Upper lobe of left lung (tissue), 6 donors: ENCODE results near the gene BTG1. TPM values are rescaled to one million over a fixed set of nuclear protein-coding genes. Genes with fewer than 3 reads are reported as not detected.
A peak's percentile ranks its signal among the peaks of the same experiment; 100 is the strongest.

ENCODE experiments used
- ATAC-seq, 2 donors: fragments of 200-7000 bp; cut with Tn5 transposase; one replicate each; pipeline ENCODE4 v1.9.1; 2022; ENCODE audit warnings: mild to moderate bottlenecking in 2 of 2, moderate library complexity in 2 of 2; ENCODE audit not compliant: low FRiP score in 2 of 2
- DNase-seq, 2 donors: peaks; one replicate each; pipeline ENCODE4 v3.0.0-alpha.2; 2019 to 2020
- H3K27ac ChIP-seq, 4 donors: fragments of 200-600 bp; sonication (generic); one replicate each; pipeline ENCODE4 v1.5.1; 2016 to 2019
- H3K27me3 ChIP-seq, 4 donors: fragments of 200-600 bp; sonication (generic); one replicate each; pipeline ENCODE4 v1.5.1; 2017 to 2019
- H3K36me3 ChIP-seq, 4 donors: fragments of 200-600 bp; sonication (generic); one replicate each; pipeline ENCODE4 v1.5.1; 2016 to 2019
- H3K4me1 ChIP-seq, 4 donors: fragments of 200-600 bp; sonication (generic); one replicate each; pipeline ENCODE4 v1.5.1; 2018 to 2019
- H3K4me3 ChIP-seq, 4 donors: fragments of 200-600 bp; sonication (generic); one replicate each; pipeline ENCODE4 v1.5.1; 2017 to 2019; ENCODE audit warnings: mild to moderate bottlenecking in 2 of 4, moderate library complexity in 1 of 4
- H3K9me3 ChIP-seq, 4 donors: fragments of 200-600 bp; sonication (generic); one replicate each; pipeline ENCODE4 v1.5.1; 2018 to 2019
- CTCF ChIP-seq, 6 experiments: fragments of 450-650 bp in 4 of 6; fragments of 200-600 bp in 2 of 6; sonication (generic) in 2 of 6; IDR thresholded peaks; one replicate each; pipeline ENCODE4 v1.5.1; 2016 to 2019; ENCODE audit warnings: antibody characterized with exemption in 6 of 6
- EP300 ChIP-seq, 4 donors: sonication (generic); formaldehyde crosslinking; IDR thresholded peaks; one replicate each; pipeline ENCODE4 v1.5.1; 2017; ENCODE audit warnings: antibody characterized with exemption in 4 of 4, control low read depth in 2 of 4
- POLR2A ChIP-seq, 4 donors: fragments of 450-650 bp; IDR thresholded peaks; one replicate each; pipeline ENCODE4 v1.5.1; 2016 to 2017; ENCODE audit warnings: antibody characterized with exemption in 4 of 4, mild to moderate bottlenecking in 2 of 4
- POLR2AphosphoS5 ChIP-seq, 2 donors: sonication (generic); formaldehyde crosslinking; IDR thresholded peaks; one replicate each; pipeline ENCODE4 v1.5.1; 2017; ENCODE audit warnings: antibody characterized with exemption in 2 of 2
- WGBS, 2 donors: methylation state at CpG; one replicate each; pipeline ENCODE4 v1.1.5; 2017 to 2018; 5-methylcytosine and 5-hydroxymethylcytosine counted together
- total RNA-seq, 6 donors: library from RNA; depleted of rRNA in 4 of 6; stranded (reverse); fragments of >200 nt in 4 of 6; gene quantifications; one replicate each; pipeline versions ENCODE4 v1.1.0 to v1.2.1, GENCODE V29; 2016 to 2021
- donor health status: DM: no; HTN: no; CAD: no; lungs with moderate emphysema.
- donor health status: DM: no; HTN: yes; CAD: no; lungs with severe emphysema.

BTG1 gene
- total RNA-seq, 6 donors from 2014 or later, result 31.4 to 177 (median 87.0) TPM

DNA sequence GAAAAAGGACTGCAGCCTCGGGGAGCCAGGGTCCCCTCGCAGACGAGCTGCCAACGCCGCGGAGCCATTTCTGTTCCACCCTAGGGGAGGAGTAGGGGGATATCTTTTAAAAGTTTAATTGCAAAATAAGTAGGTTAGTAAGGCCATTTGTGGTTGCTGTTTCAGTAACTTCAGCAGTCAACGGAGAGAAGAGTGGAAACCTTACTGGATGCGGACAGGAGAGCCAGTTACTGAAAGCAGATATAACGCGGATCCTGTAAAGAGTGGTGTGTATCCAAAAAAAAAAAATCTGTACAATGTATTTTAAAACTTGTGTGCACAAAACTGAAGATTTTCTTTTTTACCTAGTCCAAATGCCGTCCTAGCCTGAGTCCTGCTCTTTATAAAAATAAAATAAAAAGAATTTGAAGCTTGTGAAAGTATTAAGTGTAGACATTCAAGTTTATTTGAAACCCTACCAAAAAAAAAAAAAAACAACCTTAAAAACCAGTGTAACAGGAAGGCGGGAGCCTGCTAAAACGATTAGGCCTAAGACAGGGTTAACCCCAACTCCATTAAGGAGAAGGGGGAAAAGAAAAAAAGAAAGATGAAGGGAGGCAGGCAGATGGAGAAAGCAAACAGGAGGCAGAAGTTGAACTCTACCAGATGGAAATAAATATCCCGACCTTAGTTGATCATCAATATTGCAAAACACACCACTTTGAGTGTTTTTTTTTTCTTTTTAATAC lies 1.0 kb upstream of the BTG1 start:
- peaks cover 0 to 24% (median 2%) of the 10 kb centered on the region in 4 donors for H3K36me3 ChIP-seq
- no peak for ATAC-seq
- TF ChIP-seq POLR2A (IDR thresholded peaks at IDR 0.05) (no peak), EP300 (IDR thresholded peaks at IDR 0.05) (no peak), POLR2AphosphoS5 (IDR thresholded peaks at IDR 0.05) (no peak), CTCF (IDR thresholded peaks at IDR 0.05) (no peak)

GRCh38 chr12:92145481-92145730 lies 240 bp downstream of the BTG1 start:
- ATAC-seq, result peak in 1 of 2 donors; percentile 27
- Histone ChIP-seq H3K27me3 (no peaks in the 10 kb centered on the region), H3K9me3 (no peaks in the 10 kb centered on the region), H3K4me1 (peaks cover 0 to 17% (median 4%) of the 10 kb centered on the region in 4 donors), H3K27ac (peak overlapping the region; percentile 98 to 100 (median 99)), H3K4me3 (peak overlapping the region; percentile 63 to 87 (median 78)), H3K36me3 (peaks cover 0 to 31% (median 2%) of the 10 kb centered on the region in 4 donors)
- TF ChIP-seq CTCF (IDR thresholded peaks at IDR 0.05) (no peak), EP300 (IDR thresholded peaks at IDR 0.05) (no peak), POLR2A (IDR thresholded peaks at IDR 0.05) (no peak), POLR2AphosphoS5 (IDR thresholded peaks at IDR 0.05) (no peak)
- no peak for DNase-seq
- 0% methylated on average over 15 to 25 of the region's 28 CpGs for WGBS, 2 donors

More for the DNA sequence above, 1.0 kb upstream of the BTG1 start:
- 3 to 4% methylated on average over 14 of the region's 14 CpGs for WGBS, 2 donors
- Histone ChIP-seq H3K4me1 (peaks cover 0 to 17% (median 4%) of the 10 kb centered on the region in 4 donors), H3K27me3 (no peaks in the 10 kb centered on the region), H3K9me3 (no peaks in the 10 kb centered on the region), H3K4me3 (peak overlapping the region; percentile 72 to 87 (median 78)), H3K27ac (peak overlapping the region; percentile 89 to 100 (median 96))
- no peak for DNase-seq

- Histone ChIP-seq H3K4me1 (peaks cover 0 to 17% (median 4%) of the 10 kb centered on the region in 4 donors), H3K4me3 (peak overlapping the region; percentile 63 to 87 (median 78)), H3K27me3 (no peaks in the 10 kb centered on the region), H3K36me3 (peaks cover 0 to 31% (median 2%) of the 10 kb centered on the region in 4 donors), H3K27ac (peak overlapping the region; percentile 98 to 100 (median 99)), H3K9me3 (no peaks in the 10 kb centered on the region)
- WGBS, 2 donors, result 0 to 1% methylated on average over 15 to 54 of the region's 69 CpGs
- ATAC-seq (peak in 1 of 2 donors; percentile 32), DNase-seq (peak; percentile 53 to 92)
- no peak for TF ChIP-seq EP300 (IDR thresholded peaks at IDR 0.05)
- no peak for TF ChIP-seq POLR2A (IDR thresholded peaks at IDR 0.05)
- no peak for TF ChIP-seq CTCF (IDR thresholded peaks at IDR 0.05)
- peak; percentile 13 to 55 for TF ChIP-seq POLR2AphosphoS5 (IDR thresholded peaks at IDR 0.05)
Observed at GRCh38 chr12:92144631-92145480, 790 bp downstream of the BTG1 start.

DNA sequence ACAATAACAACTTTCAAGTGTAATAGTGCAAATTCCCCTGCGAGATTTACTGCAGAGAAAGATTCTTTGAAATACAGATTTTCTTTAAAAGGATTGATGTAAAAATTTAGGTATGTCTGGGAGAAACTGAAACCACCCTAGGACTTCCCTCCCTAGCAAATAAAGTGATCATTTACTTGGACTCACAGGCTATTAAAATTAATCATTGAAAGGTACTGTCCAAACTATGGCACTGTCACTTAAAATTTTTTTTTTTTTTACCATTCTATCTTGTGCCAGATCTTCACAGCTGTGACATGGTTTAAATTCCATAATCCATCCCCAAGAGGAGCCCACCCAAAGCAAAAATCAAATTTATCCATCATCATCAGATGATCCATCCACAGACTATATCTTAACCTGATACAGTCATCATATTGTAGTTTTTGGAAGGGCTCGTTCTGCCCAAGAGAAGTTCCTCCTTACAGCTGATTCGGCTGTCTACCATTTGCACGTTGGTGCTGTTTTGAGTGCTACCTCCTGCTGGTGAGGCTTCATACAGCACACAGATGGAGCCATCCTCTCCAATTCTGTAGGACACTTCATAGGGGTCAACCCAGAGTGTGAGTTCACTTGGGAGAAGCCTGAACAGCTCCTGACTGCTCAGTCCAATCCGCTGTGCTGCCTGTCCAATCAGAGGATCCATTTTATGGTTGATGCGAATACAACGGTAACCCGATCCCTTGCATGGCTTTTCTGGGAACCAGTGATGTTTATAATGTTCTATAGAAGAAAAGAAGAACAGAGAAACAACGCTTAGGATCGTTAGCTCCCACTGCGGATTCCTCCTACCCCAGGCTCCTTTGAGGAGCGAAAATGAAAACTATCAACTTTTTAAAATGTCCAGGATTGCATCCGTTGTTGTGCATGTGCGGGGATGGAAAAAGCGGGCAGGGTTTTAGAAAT lies 1.7 kb downstream of the BTG1 start:
- WGBS, 2 donors, result 1 to 2% methylated on average over 15 of the region's 15 CpGs
- Histone ChIP-seq H3K9me3 (no peaks in the 10 kb centered on the region), H3K27ac (peak overlapping the region; percentile 98 to 100 (median 99)), H3K4me1 (peaks cover 0 to 17% (median 6%) of the 10 kb centered on the region in 4 donors), H3K27me3 (no peaks in the 10 kb centered on the region), H3K4me3 (peak overlapping the region; percentile 63 to 87 (median 78)), H3K36me3 (peaks cover 0 to 31% (median 2%) of the 10 kb centered on the region in 4 donors)
- ATAC-seq, result peak; percentile 64 to 87
- DNase-seq, result peak in 1 of 2 donors; percentile 91
- TF ChIP-seq CTCF (IDR thresholded peaks at IDR 0.05), result peak; percentile 65 to 93 (median 88)
- peak in 1 of 4 donors; percentile 29 for TF ChIP-seq EP300 (IDR thresholded peaks at IDR 0.05)
- peak; percentile 85 to 89 for TF ChIP-seq POLR2AphosphoS5 (IDR thresholded peaks at IDR 0.05)
- peak in 3 of 4 donors; percentile 15 to 75 (median 70) for TF ChIP-seq POLR2A (IDR thresholded peaks at IDR 0.05)
